Measurements from ENCODE around the gene TTLL11. TPM values are rescaled to one million over a fixed set of nuclear protein-coding genes. Genes with fewer than 3 reads are reported as not detected.
A peak's percentile ranks its signal among the peaks of the same experiment; 100 is the strongest.

The TTLL11 gene
- total and polyA plus RNA-seq, 2 experiments from 2014 or later = 5.5 to 7.6 TPM

GRCh38 chr9:122131401-122132001 is 38.4 kb upstream of the TTLL11 start:
- Histone ChIP-seq H3K27me3 (peaks cover 31% of the 10 kb centered on the region), H3K27ac (no peak overlapping the region), H3K36me3 (replicated peaks; ENCODE audit: insufficient read depth, low read depth) (no peaks in the 10 kb centered on the region), H4K20me1 (ENCODE audit: insufficient read depth, poor library complexity, severe bottlenecking) (no peaks in the 10 kb centered on the region), H2AFZ (no peak overlapping the region), H3K9me3 (ENCODE audit: low read depth) (no peaks in the 10 kb centered on the region), H3K79me2 (no peaks in the 10 kb centered on the region), H3K9me2 (replicated peaks; ENCODE audit: insufficient read depth) (no peaks in the 10 kb centered on the region), H3K4me3 (no peak overlapping the region), H3K4me1 (ENCODE audit: insufficient read depth) (peaks cover 5% of the 10 kb centered on the region), H3K4me2 (peak overlapping the region; percentile 34)
- 15% methylated on average over 21 of the region's 21 CpGs for WGBS (ENCODE audit: low lambda C conversion rate, missing lambda C conversion rate)
- peak; percentile 64 for DNase-seq (ENCODE audit: low spot score)
- TF ChIP-seq EZH2phosphoT487 (IDR thresholded peaks at IDR 0.05; ENCODE audit: low read depth, severe bottlenecking, unreplicated experiment) (no peak), CTCF (IDR thresholded peaks at IDR 0.05; ENCODE audit: poor library complexity) (no peak), EZH2 (IDR thresholded peaks at IDR 0.05; ENCODE audit: borderline replicate concordance) (no peak)

GRCh38 chr9:122130837-122131236 is 37.7 kb upstream of the TTLL11 start:
- H3K4me1 ChIP-seq (ENCODE audit: insufficient read depth) = peaks cover 12% of the 10 kb centered on the region
- no peaks in the 10 kb centered on the region for H4K20me1 ChIP-seq (ENCODE audit: insufficient read depth, poor library complexity, severe bottlenecking)
- H3K27ac ChIP-seq = no peak overlapping the region
- WGBS (ENCODE audit: low lambda C conversion rate, missing lambda C conversion rate) = 76% methylated on average over 4 of the region's 4 CpGs
- no peaks in the 10 kb centered on the region for H3K9me3 ChIP-seq (ENCODE audit: low read depth)
- no peaks in the 10 kb centered on the region for H3K79me2 ChIP-seq
- no peak overlapping the region for H3K4me2 ChIP-seq
- H3K27me3 ChIP-seq = peaks cover 37% of the 10 kb centered on the region
- no peak overlapping the region for H2AFZ ChIP-seq
- TF ChIP-seq EZH2 (IDR thresholded peaks at IDR 0.05; ENCODE audit: borderline replicate concordance) (no peak), EZH2phosphoT487 (IDR thresholded peaks at IDR 0.05; ENCODE audit: low read depth, severe bottlenecking, unreplicated experiment) (no peak), CTCF (IDR thresholded peaks at IDR 0.05; ENCODE audit: poor library complexity) (no peak)
- no peak overlapping the region for H3K4me3 ChIP-seq
- H3K36me3 ChIP-seq (replicated peaks; ENCODE audit: insufficient read depth, low read depth) = no peaks in the 10 kb centered on the region
- no peak for DNase-seq (ENCODE audit: low spot score)
- H3K9me2 ChIP-seq (replicated peaks; ENCODE audit: insufficient read depth) = no peaks in the 10 kb centered on the region

GRCh38 chr9:122129969-122130368 is 36.9 kb upstream of the TTLL11 start:
- TF ChIP-seq CTCF (IDR thresholded peaks at IDR 0.05; ENCODE audit: poor library complexity) = no peak
- TF ChIP-seq EZH2 (IDR thresholded peaks at IDR 0.05; ENCODE audit: borderline replicate concordance) = no peak
- TF ChIP-seq EZH2phosphoT487 (IDR thresholded peaks at IDR 0.05; ENCODE audit: low read depth, severe bottlenecking, unreplicated experiment) = no peak
- no peak for DNase-seq (ENCODE audit: low spot score)
- WGBS (ENCODE audit: low lambda C conversion rate, missing lambda C conversion rate) = 91% methylated on average over 2 of the region's 2 CpGs

More at GRCh38 chr9:122129969-122130368, 36.9 kb upstream of the TTLL11 start:
- H3K36me3 ChIP-seq (replicated peaks; ENCODE audit: insufficient read depth, low read depth) = no peaks in the 10 kb centered on the region
- H3K9me2 ChIP-seq (replicated peaks; ENCODE audit: insufficient read depth) = no peaks in the 10 kb centered on the region
- no peaks in the 10 kb centered on the region for H3K79me2 ChIP-seq
- H4K20me1 ChIP-seq (ENCODE audit: insufficient read depth, poor library complexity, severe bottlenecking) = no peaks in the 10 kb centered on the region
- H3K4me3 ChIP-seq = no peak overlapping the region
- no peaks in the 10 kb centered on the region for H3K9me3 ChIP-seq (ENCODE audit: low read depth)
- no peak overlapping the region for H3K27ac ChIP-seq
- peaks cover 12% of the 10 kb centered on the region for H3K4me1 ChIP-seq (ENCODE audit: insufficient read depth)
- H3K27me3 ChIP-seq = peaks cover 42% of the 10 kb centered on the region
- H3K4me2 ChIP-seq = no peak overlapping the region
- no peak overlapping the region for H2AFZ ChIP-seq

Measured in hepatocyte (in vitro differentiated cells).